Activated T-cell treated with anti-CD3 and anti-CD28 coated beads, Interleukin-2, amount 50 U/mL, for 48 hours (primary cell): ENCODE measurements around the gene OLA1.

Experiments
- DNase-seq, 2 experiments: peaks; one replicate each; pipeline ENCODE4 v3.0.0-alpha.2; 2020

The OLA1 gene

GRCh38 chr2:174224125-174224524, 24.2 kb downstream of the OLA1 start:
- DNase-seq, result no peak

GRCh38 chr2:174223388-174223787, 24.9 kb downstream of the OLA1 start:
- no peak for DNase-seq

- no peak for DNase-seq
These were observed 26.2 kb downstream of the OLA1 start for GRCh38 chr2:174222154-174222553.

- no peak for DNase-seq
These were observed 29.0 kb downstream of the OLA1 start for GRCh38 chr2:174219321-174219720.

- no peak for DNase-seq
These were observed 29.6 kb downstream of the OLA1 start for GRCh38 chr2:174218773-174219172.

- no peak for DNase-seq
These were observed 30.5 kb downstream of the OLA1 start for GRCh38 chr2:174217869-174218268.

- DNase-seq, result no peak
These were observed 36.4 kb downstream of the OLA1 start for GRCh38 chr2:174211954-174212353.

- no peak for DNase-seq
These were observed 37.5 kb downstream of the OLA1 start for GRCh38 chr2:174210862-174211261.

- no peak for DNase-seq
These were observed 39.0 kb downstream of the OLA1 start for GRCh38 chr2:174209325-174209724.

- no peak for DNase-seq
These were observed 40.3 kb downstream of the OLA1 start for GRCh38 chr2:174208026-174208425.

- no peak for DNase-seq
These were observed 42.8 kb downstream of the OLA1 start for GRCh38 chr2:174205562-174205961.

- DNase-seq, result no peak
These were observed 46.1 kb downstream of the OLA1 start for GRCh38 chr2:174202188-174202587.

- DNase-seq, result no peak
These were observed 49.3 kb downstream of the OLA1 start for GRCh38 chr2:174198846-174199564.

GRCh38 chr2:174195253-174195652, 53.1 kb downstream of the OLA1 start:
- DNase-seq, result no peak

- DNase-seq, result no peak
These were observed 54.6 kb downstream of the OLA1 start for GRCh38 chr2:174193737-174194136.

GRCh38 chr2:174192664-174193063, 55.7 kb downstream of the OLA1 start:
- no peak for DNase-seq

- DNase-seq, result no peak
These were observed 56.8 kb downstream of the OLA1 start for GRCh38 chr2:174191342-174192074.

- DNase-seq, result no peak
These were observed 63.4 kb downstream of the OLA1 start for GRCh38 chr2:174184915-174185314.

- DNase-seq, result no peak
These were observed 63.8 kb downstream of the OLA1 start for GRCh38 chr2:174184504-174184903.

- no peak for DNase-seq
These were observed 65.3 kb downstream of the OLA1 start for GRCh38 chr2:174183076-174183475.

- no peak for DNase-seq
These were observed 67.0 kb downstream of the OLA1 start for GRCh38 chr2:174181368-174181767.

GRCh38 chr2:174180726-174181236, 67.6 kb downstream of the OLA1 start:
- no peak for DNase-seq

- DNase-seq, result no peak
These were observed 68.1 kb downstream of the OLA1 start for GRCh38 chr2:174180165-174180724.

- DNase-seq, result no peak
These were observed 70.9 kb downstream of the OLA1 start for GRCh38 chr2:174177316-174177890.
